Prostate gland (tissue), 2 donors: ENCODE results near the gene BRD3. TPM values are rescaled to one million over a fixed set of nuclear protein-coding genes. Genes with fewer than 3 reads are reported as not detected.

Source experiments
- DNase-seq: peaks from one replicate; pipeline ENCODE4 v3.0.0-alpha.2; 2019; ENCODE audit warnings: low spot score
- H3K27ac ChIP-seq, 2 donors: fragments of 200-600 bp; sonication (generic); 2 replicates each; pipeline ENCODE4 v1.5.1; 2017 to 2019
- H3K27me3 ChIP-seq: fragments of 200-600 bp; sonication (generic); replicated peaks from 2 replicates; pipeline ENCODE4 v1.5.1; 2019; ENCODE audit not compliant: insufficient read depth
- H3K36me3 ChIP-seq, 2 donors: fragments of 200-600 bp; sonication (generic); 1 replicate in 1 of 2; 2 replicates in 1 of 2; pipeline versions ENCODE4 v1.5.1 to v1.8.1; 2017 to 2019
- H3K4me1 ChIP-seq: fragments of 200-600 bp; sonication (generic); replicated peaks from 2 replicates; pipeline ENCODE4 v1.5.1; 2019
- H3K4me3 ChIP-seq, 2 donors: fragments of 200-600 bp; sonication (generic); 2 replicates each; pipeline ENCODE4 v1.5.1; 2017 to 2019
- H3K9me3 ChIP-seq: fragments of 200-600 bp; sonication (generic); 2 replicates; pipeline ENCODE4 v1.5.1; 2017
- CTCF ChIP-seq, 4 experiments: fragments of 200-600 bp in 2 of 4; fragments of 450-650 bp in 2 of 4; sonication (generic) in 2 of 4; IDR thresholded peaks; 1 replicate in 3 of 4; 2 replicates in 1 of 4; pipeline ENCODE4 v1.5.1; 2016 to 2019; ENCODE audit warnings: antibody characterized with exemption in 4 of 4, mild to moderate bottlenecking in 2 of 4, moderate library complexity in 2 of 4
- POLR2A ChIP-seq: fragments of 450-650 bp; IDR thresholded peaks from one replicate; pipeline ENCODE4 v1.6.1; 2016; ENCODE audit warnings: antibody characterized with exemption, mild to moderate bottlenecking
- POLR2AphosphoS5 ChIP-seq: sonication (generic); formaldehyde crosslinking; IDR thresholded peaks from one replicate; pipeline ENCODE4 v1.6.1; 2017; ENCODE audit warnings: antibody characterized with exemption
- WGBS: methylation state at CpG from one replicate; pipeline ENCODE4 v1.1.5; 2018; 5-methylcytosine and 5-hydroxymethylcytosine counted together
- intact Hi-C: fragments of 100-400 bp; cut with DNase I; formaldehyde crosslinking; loops from one replicate; pipeline ENCODE4 v1.14.2; 2022
- total RNA-seq, 2 donors: library from RNA; depleted of rRNA; stranded (reverse); fragments of >200 nt; gene quantifications; one replicate each; pipeline ENCODE4 v1.1.0, GENCODE V29; 2016

Gene BRD3
- total RNA-seq, 2 donors from 2014 or later = 31.8 to 44.3 TPM

GRCh38 chr9:133987946-133988665 lies 79.7 kb downstream of the BRD3 start:
- intact Hi-C loops = no loop called here
- WGBS = 87% methylated on average over 16 of the region's 16 CpGs

GRCh38 chr9:133987446-133987788 lies 80.4 kb downstream of the BRD3 start:
- no peaks in the 10 kb centered on the region for H3K27me3 ChIP-seq
- no peak for DNase-seq
- WGBS = 79% methylated on average over 14 of the region's 14 CpGs
- H3K4me1 ChIP-seq = no peaks in the 10 kb centered on the region
- H3K4me3 ChIP-seq = no peak overlapping the region
- no peaks in the 10 kb centered on the region for H3K36me3 ChIP-seq
- no peak for TF ChIP-seq POLR2A
- no peak for TF ChIP-seq CTCF (IDR thresholded peaks at IDR 0.05)
- no peak overlapping the region for H3K27ac ChIP-seq
- intact Hi-C loops = no loop called here
- H3K9me3 ChIP-seq = no peaks in the 10 kb centered on the region

More at GRCh38 chr9:133987946-133988665, 79.7 kb downstream of the BRD3 start:
- Histone ChIP-seq H3K36me3 (no peaks in the 10 kb centered on the region), H3K4me1 (no peaks in the 10 kb centered on the region), H3K9me3 (no peaks in the 10 kb centered on the region), H3K4me3 (no peak overlapping the region), H3K27me3 (no peaks in the 10 kb centered on the region), H3K27ac (no peak overlapping the region)
- no peak for TF ChIP-seq POLR2A
- TF ChIP-seq CTCF (IDR thresholded peaks at IDR 0.05) = no peak
- TF ChIP-seq POLR2AphosphoS5 = no peak
- no peak for DNase-seq

GRCh38 chr9:133986774-133987445 lies 80.9 kb downstream of the BRD3 start:
- 93% methylated on average over 13 of the region's 13 CpGs for WGBS
- intact Hi-C loops = no loop called here
- no peaks in the 10 kb centered on the region for H3K27me3 ChIP-seq

GRCh38 chr9:133986061-133986460 lies 81.8 kb downstream of the BRD3 start:
- 78% methylated on average over 6 of the region's 6 CpGs for WGBS

More at GRCh38 chr9:133986774-133987445, 80.9 kb downstream of the BRD3 start:
- TF ChIP-seq POLR2AphosphoS5 (no peak), CTCF (IDR thresholded peaks at IDR 0.05) (no peak), POLR2A (no peak)
- H3K4me3 ChIP-seq = no peak overlapping the region
- no peaks in the 10 kb centered on the region for H3K9me3 ChIP-seq
- H3K27ac ChIP-seq = no peak overlapping the region
- H3K4me1 ChIP-seq = no peaks in the 10 kb centered on the region
- DNase-seq = no peak
- no peaks in the 10 kb centered on the region for H3K36me3 ChIP-seq

More at GRCh38 chr9:133986061-133986460, 81.8 kb downstream of the BRD3 start:
- DNase-seq = no peak
- TF ChIP-seq POLR2AphosphoS5 = no peak
- no peak for TF ChIP-seq CTCF (IDR thresholded peaks at IDR 0.05)
- TF ChIP-seq POLR2A = no peak
- intact Hi-C loops = no loop called here
- Histone ChIP-seq H3K36me3 (no peaks in the 10 kb centered on the region), H3K4me1 (no peaks in the 10 kb centered on the region), H3K27me3 (no peaks in the 10 kb centered on the region), H3K27ac (no peak overlapping the region), H3K9me3 (no peaks in the 10 kb centered on the region), H3K4me3 (no peak overlapping the region)
